Measurements from ENCODE around the gene HIPK4. TPM values are rescaled to one million over a fixed set of nuclear protein-coding genes. Genes with fewer than 3 reads are reported as not detected.

The HIPK4 gene
- total RNA-seq, 1 donor from 2014 or later, result 0.30 TPM

DNA sequence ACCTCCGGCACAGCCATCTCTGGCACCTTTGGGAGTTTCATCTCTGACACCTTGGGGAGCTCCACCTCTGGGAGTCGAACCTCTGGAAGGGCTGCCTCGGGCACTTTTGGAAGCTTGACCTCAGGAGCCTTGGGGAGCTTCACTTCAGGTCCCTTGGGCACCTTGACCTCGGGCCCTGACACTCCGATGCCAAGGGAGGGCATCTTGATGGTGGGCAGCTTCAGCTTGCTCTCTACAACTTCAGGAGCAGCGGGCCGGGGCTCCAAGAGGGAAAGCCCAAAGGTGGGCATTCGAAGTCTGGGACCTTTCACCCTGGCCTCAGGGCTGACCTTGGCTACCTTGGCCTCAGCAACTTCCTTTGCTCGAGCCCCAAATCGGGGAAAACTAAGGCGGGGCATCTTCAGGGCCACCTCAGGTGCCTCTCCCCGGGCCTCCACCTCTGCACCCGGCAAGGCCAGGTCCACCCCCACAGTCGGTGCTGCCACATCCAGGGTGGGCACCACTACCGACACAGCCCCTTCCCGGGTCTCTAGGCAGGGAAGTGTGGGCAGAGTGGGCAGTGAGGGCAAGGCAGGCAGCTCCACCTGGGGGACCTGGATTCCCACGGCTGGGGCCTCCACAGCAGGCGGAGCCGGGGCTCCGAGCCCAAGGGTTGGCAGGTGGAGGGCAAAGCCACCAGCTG is 7.0 kb upstream of the HIPK4 start:
- DNase-seq (ENCODE audit: low read depth, low spot score), result no peak
- Mint-ChIP-seq H3K27me3 (ENCODE audit: low read depth) (no peaks in the 10 kb centered on the region), H3K36me3 (ENCODE audit: low read depth) (no peaks in the 10 kb centered on the region), H3K27ac (ENCODE audit: unreplicated experiment) (no peak overlapping the region), H3K4me3 (no peak overlapping the region), H3K9me3 (no peaks in the 10 kb centered on the region), H3K4me1 (peaks cover 8% of the 10 kb centered on the region)
- TF ChIP-seq, protein P1, sequence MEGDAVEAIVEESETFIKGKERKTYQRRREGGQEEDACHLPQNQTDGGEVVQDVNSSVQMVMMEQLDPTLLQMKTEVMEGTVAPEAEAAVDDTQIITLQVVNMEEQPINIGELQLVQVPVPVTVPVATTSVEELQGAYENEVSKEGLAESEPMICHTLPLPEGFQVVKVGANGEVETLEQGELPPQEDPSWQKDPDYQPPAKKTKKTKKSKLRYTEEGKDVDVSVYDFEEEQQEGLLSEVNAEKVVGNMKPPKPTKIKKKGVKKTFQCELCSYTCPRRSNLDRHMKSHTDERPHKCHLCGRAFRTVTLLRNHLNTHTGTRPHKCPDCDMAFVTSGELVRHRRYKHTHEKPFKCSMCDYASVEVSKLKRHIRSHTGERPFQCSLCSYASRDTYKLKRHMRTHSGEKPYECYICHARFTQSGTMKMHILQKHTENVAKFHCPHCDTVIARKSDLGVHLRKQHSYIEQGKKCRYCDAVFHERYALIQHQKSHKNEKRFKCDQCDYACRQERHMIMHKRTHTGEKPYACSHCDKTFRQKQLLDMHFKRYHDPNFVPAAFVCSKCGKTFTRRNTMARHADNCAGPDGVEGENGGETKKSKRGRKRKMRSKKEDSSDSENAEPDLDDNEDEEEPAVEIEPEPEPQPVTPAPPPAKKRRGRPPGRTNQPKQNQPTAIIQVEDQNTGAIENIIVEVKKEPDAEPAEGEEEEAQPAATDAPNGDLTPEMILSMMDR (conservative IDR thresholded peaks at IDR 0.05), result no peak

DNA sequence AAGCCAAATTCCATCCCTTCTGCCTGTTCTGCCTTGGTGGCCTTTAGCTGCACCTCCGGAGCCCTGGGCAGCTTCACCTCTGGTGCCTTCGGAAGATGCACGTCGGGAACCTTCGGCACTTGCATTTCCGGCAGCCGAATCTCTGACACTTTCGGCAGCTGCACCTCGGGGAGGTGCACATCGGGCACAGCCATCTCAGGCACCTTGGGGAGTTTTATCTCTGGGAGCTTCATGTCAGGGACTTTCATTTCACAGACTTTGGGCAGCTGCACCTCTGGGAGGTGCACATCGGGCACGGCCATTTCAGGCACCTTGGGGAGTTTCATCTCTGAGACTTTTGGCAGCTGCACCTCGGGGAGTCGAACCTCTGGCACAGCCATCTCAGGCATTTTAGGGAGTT is 6.0 kb upstream of the HIPK4 start:
- Mint-ChIP-seq H3K36me3 (ENCODE audit: low read depth) (no peaks in the 10 kb centered on the region), H3K4me3 (no peak overlapping the region), H3K4me1 (peaks cover 8% of the 10 kb centered on the region), H3K9me3 (no peaks in the 10 kb centered on the region), H3K27me3 (ENCODE audit: low read depth) (no peaks in the 10 kb centered on the region), H3K27ac (ENCODE audit: unreplicated experiment) (no peak overlapping the region)
- no peak for DNase-seq (ENCODE audit: low read depth, low spot score)
- TF ChIP-seq, protein P1 (conservative IDR thresholded peaks at IDR 0.05), result no peak

DNA sequence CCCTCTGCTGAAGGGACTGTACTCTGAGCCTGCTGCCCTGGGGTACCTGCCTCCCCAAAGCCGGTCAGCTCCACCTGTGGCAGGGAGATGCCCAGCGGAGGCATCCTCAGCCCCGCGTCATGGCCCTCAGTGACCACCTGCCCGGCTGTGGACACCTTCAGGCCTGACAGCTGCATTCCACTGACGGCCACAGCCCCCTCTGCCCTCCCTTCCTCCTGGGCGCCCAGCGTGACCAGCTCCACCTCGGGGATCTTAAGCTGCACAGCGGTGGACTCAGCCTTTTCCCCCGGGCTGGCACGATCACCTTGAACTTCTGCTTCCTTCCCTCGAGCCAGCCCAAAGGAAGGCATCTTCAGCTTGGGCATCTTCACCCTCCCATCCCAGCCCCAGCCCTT is 4.8 kb upstream of the HIPK4 start:
- Mint-ChIP-seq H3K4me1 (peaks cover 8% of the 10 kb centered on the region), H3K9me3 (no peaks in the 10 kb centered on the region), H3K27ac (ENCODE audit: unreplicated experiment) (peak overlapping the region; percentile 27), H3K4me3 (no peak overlapping the region), H3K27me3 (ENCODE audit: low read depth) (no peaks in the 10 kb centered on the region), H3K36me3 (ENCODE audit: low read depth) (no peaks in the 10 kb centered on the region)
- DNase-seq (ENCODE audit: low read depth, low spot score), result no peak
- TF ChIP-seq, protein P1 (conservative IDR thresholded peaks at IDR 0.05), result no peak

DNA sequence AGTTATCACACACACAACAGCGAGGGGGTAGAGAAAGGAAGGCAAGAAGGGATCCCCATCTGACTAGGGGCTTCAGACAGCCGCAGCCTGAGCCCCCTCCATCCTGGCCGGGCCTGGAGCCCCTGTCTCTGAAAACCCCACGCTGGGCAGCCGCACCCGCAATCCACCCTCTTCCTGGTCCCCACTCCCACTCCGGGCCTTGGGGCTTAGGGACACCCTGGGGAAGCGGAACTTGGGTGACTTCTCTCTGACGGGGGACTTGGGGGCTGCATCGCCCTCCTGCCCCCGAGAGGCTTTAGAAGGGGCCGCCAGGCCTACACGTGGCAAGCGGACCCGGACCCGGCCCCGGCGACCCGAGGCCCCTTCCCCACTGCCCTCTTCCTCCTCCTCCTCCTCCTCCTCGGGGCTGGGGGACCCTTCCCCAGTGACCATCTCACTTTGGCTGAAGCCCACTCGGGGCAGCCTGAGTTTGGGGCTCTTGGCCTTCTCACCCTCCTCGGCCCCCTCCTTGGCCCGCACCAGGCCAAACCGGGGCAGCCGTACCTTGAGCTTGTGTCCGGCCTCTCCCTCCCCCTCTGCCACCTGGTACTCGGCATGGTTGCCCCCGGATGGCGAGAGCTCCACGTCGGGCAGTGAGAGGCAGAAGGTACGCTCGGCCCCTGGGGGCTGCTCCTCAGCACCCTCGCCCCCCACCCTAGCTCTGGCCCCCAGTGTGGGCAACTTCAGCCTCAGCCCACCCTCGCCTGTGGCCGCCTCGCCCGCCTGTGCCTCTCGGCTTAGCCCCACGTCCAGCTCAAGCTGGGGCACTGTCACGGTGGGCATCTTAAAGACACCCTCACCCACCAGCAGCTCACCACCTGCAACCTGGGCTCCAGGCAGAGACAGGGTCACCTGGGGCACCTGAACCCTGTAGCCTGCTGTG is 4.2 kb upstream of the HIPK4 start:
- no peaks in the 10 kb centered on the region for H3K9me3 Mint-ChIP-seq
- H3K27ac Mint-ChIP-seq (ENCODE audit: unreplicated experiment), result peak overlapping the region; percentile 84
- no peaks in the 10 kb centered on the region for H3K36me3 Mint-ChIP-seq (ENCODE audit: low read depth)
- H3K4me3 Mint-ChIP-seq, result no peak overlapping the region
- DNase-seq (ENCODE audit: low read depth, low spot score), result no peak
- TF ChIP-seq, protein P1 (conservative IDR thresholded peaks at IDR 0.05), result no peak
- H3K4me1 Mint-ChIP-seq, result peaks cover 3% of the 10 kb centered on the region
- H3K27me3 Mint-ChIP-seq (ENCODE audit: low read depth), result no peaks in the 10 kb centered on the region

DNA sequence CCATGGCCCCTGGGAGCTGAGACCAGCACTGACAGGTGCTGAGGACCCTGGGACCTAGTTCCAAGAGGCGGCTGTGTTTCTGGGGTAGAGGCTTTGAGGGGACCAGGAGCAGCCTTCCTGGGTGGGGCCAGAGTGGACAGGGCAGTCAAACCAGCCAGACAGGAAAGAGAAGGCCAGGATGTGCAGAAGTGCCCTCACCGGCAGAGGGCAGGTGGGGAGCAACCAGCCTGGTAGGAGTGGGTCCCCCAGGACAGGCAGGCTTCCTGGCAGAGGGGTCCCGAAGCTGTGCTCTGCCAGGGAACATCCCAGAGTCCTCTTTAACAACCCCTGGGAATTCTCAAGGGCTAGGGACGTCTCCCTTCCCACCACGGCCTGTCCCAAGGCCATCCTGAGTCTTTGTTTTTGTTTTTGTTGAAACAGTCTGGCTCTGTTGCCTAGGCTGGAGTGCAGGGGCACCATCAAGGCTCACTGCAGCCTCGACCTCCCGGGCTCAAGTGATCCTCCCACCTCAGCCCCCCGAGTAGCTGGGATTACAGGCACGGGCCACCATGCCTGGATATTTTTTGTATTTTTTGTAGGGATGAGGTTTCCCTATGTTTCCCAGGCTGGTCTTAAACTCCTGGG is 3.0 kb upstream of the HIPK4 start:
- Mint-ChIP-seq H3K9me3 (no peaks in the 10 kb centered on the region), H3K36me3 (ENCODE audit: low read depth) (no peaks in the 10 kb centered on the region), H3K27ac (ENCODE audit: unreplicated experiment) (peak overlapping the region; percentile 84), H3K4me1 (no peaks in the 10 kb centered on the region), H3K4me3 (no peak overlapping the region), H3K27me3 (ENCODE audit: low read depth) (no peaks in the 10 kb centered on the region)
- TF ChIP-seq, protein P1 (conservative IDR thresholded peaks at IDR 0.05), result no peak
- no peak for DNase-seq (ENCODE audit: low read depth, low spot score)

Measured in neural crest cell (in vitro differentiated cells).